Osteoblast (primary cell): ENCODE measurements around the gene ATAD3B. TPM values are rescaled to one million over a fixed set of nuclear protein-coding genes. Genes with fewer than 3 reads are reported as not detected.
"Not testable (repeated sequence)": the region's sequence is repeated elsewhere in the genome, so short reads cannot be mapped to it uniquely, and the experiment has no call there.

Source experiments
- DNase-seq: peaks from one replicate; pipeline ENCODE4 v3.0.0; 2011; ENCODE audit warnings: low spot score, mixed read lengths; ENCODE audit not compliant: insufficient read length; ENCODE audit errors: missing footprints
- H2AFZ ChIP-seq: 2 replicates; pipeline ENCODE4 v1.6.0; 2011; ENCODE audit warnings: mild to moderate bottlenecking, low read length
- H3K27ac ChIP-seq: 2 replicates; pipeline ENCODE4 v1.5.1; 2011; ENCODE audit warnings: mild to moderate bottlenecking, low read depth, low read length, moderate library complexity
- H3K27me3 ChIP-seq: 2 replicates; pipeline ENCODE4 v1.6.0; 2012; ENCODE audit warnings: mild to moderate bottlenecking, control low read depth, inconsistent platforms, low read length, moderate library complexity; ENCODE audit not compliant: insufficient read depth
- H3K36me3 ChIP-seq: 2 replicates; pipeline ENCODE4 v1.5.1; 2011; ENCODE audit warnings: mild to moderate bottlenecking, low read length, control low read depth, moderate library complexity; ENCODE audit not compliant: insufficient read depth
- H3K4me1 ChIP-seq: 2 replicates; pipeline ENCODE4 v1.5.1; 2011; ENCODE audit warnings: mild to moderate bottlenecking, low read length, control low read depth, moderate library complexity; ENCODE audit not compliant: insufficient read depth
- H3K4me2 ChIP-seq: 2 replicates; pipeline ENCODE4 v1.6.0; 2011; ENCODE audit warnings: mild to moderate bottlenecking, low read length; ENCODE audit not compliant: insufficient read depth
- H3K4me3 ChIP-seq: fragments of 200-600 bp; sonication (generic); 3 replicates; pipeline ENCODE4 v1.5.1; 2012; ENCODE audit warnings: mild to moderate bottlenecking, low read length, inconsistent platforms; ENCODE audit not compliant: insufficient read depth
- H3K79me2 ChIP-seq: 2 replicates; pipeline ENCODE4 v1.6.0; 2012; ENCODE audit warnings: mild to moderate bottlenecking, low read length, control low read depth, inconsistent platforms; ENCODE audit not compliant: insufficient read depth
- H3K9me3 ChIP-seq: 2 replicates; pipeline ENCODE4 v1.5.1; 2011; ENCODE audit warnings: low read depth, low read length, control low read depth
- H4K20me1 ChIP-seq: 2 replicates; pipeline ENCODE4 v1.6.0; 2012; ENCODE audit warnings: mild to moderate bottlenecking, low read length, control low read depth; ENCODE audit not compliant: insufficient read depth
- total RNA-seq: library from RNA; depleted of rRNA; stranded (reverse); fragments of >200 nt; gene quantifications from 2 replicates; pipeline ENCODE4 v1.2.3, GENCODE V29; 2012
- TF ChIP-seq, protein P1 (sequence below): IDR thresholded peaks from 2 replicates; pipeline ENCODE4 v1.5.1; 2011; ENCODE audit warnings: mild to moderate bottlenecking, low read depth, low read length, moderate library complexity; ENCODE audit errors: extremely low read depth

Gene ATAD3B
- total RNA-seq, 1 donor = 14.5 TPM

GRCh38 chr1:1456683-1457255, 14.8 kb upstream of the ATAD3B start:
- not testable (repeated sequence) for H3K4me3 ChIP-seq, H3K36me3 ChIP-seq, H4K20me1 ChIP-seq

GRCh38 chr1:1459156-1459555, 12.4 kb upstream of the ATAD3B start:
- not testable (repeated sequence) for H3K4me1 ChIP-seq, H3K79me2 ChIP-seq, H3K36me3 ChIP-seq, H3K27me3 ChIP-seq, H3K9me3 ChIP-seq, DNase-seq, H3K27ac ChIP-seq, H4K20me1 ChIP-seq, H3K4me3 ChIP-seq, H3K4me2 ChIP-seq, H2AFZ ChIP-seq

More at GRCh38 chr1:1456683-1457255, 14.8 kb upstream of the ATAD3B start:
- not testable (repeated sequence) for H3K27ac ChIP-seq, H3K79me2 ChIP-seq, H3K27me3 ChIP-seq, H3K4me2 ChIP-seq, H2AFZ ChIP-seq, H3K4me1 ChIP-seq, H3K9me3 ChIP-seq
- DNase-seq = peak; percentile 21

- not testable (repeated sequence) for H3K9me3 ChIP-seq, H3K4me1 ChIP-seq, H2AFZ ChIP-seq, H3K36me3 ChIP-seq, H3K79me2 ChIP-seq, H3K27me3 ChIP-seq, H3K4me3 ChIP-seq, H4K20me1 ChIP-seq, DNase-seq, H3K4me2 ChIP-seq, H3K27ac ChIP-seq
Observed at GRCh38 chr1:1459711-1460110, 11.9 kb upstream of the ATAD3B start.

- H3K4me2 ChIP-seq = no peak overlapping the region
- no peak overlapping the region for H3K4me3 ChIP-seq
- H3K36me3 ChIP-seq = no peaks in the 10 kb centered on the region
- H3K4me1 ChIP-seq = no peaks in the 10 kb centered on the region
- H3K27ac ChIP-seq = no peak overlapping the region
- no peaks in the 10 kb centered on the region for H3K27me3 ChIP-seq
- H4K20me1 ChIP-seq = no peaks in the 10 kb centered on the region
- no peaks in the 10 kb centered on the region for H3K9me3 ChIP-seq
- H3K79me2 ChIP-seq = no peaks in the 10 kb centered on the region
- H2AFZ ChIP-seq = no peak overlapping the region
- peak; percentile 79 for DNase-seq
- TF ChIP-seq, protein P1, sequence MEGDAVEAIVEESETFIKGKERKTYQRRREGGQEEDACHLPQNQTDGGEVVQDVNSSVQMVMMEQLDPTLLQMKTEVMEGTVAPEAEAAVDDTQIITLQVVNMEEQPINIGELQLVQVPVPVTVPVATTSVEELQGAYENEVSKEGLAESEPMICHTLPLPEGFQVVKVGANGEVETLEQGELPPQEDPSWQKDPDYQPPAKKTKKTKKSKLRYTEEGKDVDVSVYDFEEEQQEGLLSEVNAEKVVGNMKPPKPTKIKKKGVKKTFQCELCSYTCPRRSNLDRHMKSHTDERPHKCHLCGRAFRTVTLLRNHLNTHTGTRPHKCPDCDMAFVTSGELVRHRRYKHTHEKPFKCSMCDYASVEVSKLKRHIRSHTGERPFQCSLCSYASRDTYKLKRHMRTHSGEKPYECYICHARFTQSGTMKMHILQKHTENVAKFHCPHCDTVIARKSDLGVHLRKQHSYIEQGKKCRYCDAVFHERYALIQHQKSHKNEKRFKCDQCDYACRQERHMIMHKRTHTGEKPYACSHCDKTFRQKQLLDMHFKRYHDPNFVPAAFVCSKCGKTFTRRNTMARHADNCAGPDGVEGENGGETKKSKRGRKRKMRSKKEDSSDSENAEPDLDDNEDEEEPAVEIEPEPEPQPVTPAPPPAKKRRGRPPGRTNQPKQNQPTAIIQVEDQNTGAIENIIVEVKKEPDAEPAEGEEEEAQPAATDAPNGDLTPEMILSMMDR = no peak
Observed at GRCh38 chr1:1460540-1461130, 10.9 kb upstream of the ATAD3B start.

GRCh38 chr1:1461721-1462317, 9.7 kb upstream of the ATAD3B start:
- Histone ChIP-seq H3K9me3 (no peaks in the 10 kb centered on the region), H3K27ac (no peak overlapping the region), H3K27me3 (no peaks in the 10 kb centered on the region), H3K79me2 (no peaks in the 10 kb centered on the region), H2AFZ (peak overlapping the region; percentile 82), H4K20me1 (no peaks in the 10 kb centered on the region), H3K4me1 (no peaks in the 10 kb centered on the region), H3K4me2 (no peak overlapping the region), H3K4me3 (peak overlapping the region; percentile 33), H3K36me3 (no peaks in the 10 kb centered on the region)
- peak; percentile 71 for DNase-seq
- TF ChIP-seq, protein P1 = no peak
